Measurements from ENCODE around the gene ETV6. TPM values are rescaled to one million over a fixed set of nuclear protein-coding genes. Genes with fewer than 3 reads are reported as not detected.

ETV6 gene
- total and polyA plus RNA-seq, 9 of the 15 experiments (the other 6 are each of a cell fraction or from before 2014, with no cell fraction given) = 0.81 to 12.7 (median 4.1) TPM

DNA sequence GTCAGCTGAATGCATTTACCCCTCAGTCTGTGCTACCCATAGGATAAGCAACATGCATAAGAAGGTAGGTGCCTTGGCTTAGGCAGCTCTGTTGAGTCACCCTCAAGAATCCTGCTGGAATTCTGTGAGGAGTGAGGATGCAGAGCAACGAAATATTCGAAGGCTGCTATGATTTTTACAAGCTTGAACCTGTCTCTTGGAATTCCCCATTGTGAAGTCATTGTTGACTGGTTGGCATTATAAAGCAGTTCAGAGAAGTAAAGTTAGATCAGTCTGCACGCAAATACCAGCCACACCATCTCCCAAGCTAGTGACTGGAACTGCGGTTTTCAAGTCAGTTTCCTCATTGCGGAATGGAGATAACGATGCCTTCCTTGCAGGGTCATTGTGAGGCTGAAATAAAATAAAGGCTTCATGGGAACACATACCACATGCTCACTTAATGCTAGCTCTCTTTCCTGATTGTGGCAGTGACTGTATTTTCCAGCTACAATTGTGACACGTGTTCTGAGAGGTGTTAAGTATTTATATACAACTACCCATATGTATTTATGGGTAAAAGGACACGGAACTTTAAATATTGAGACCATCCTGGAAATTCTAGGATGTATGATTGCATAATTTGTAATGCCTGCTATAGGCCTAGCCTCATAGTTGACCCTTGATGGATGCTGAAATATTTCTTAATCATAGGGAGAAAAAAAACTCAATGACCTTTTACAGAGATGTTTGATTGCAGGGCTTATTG, 96.7 kb downstream of the ETV6 start:
- H3K36me3 ChIP-seq (ENCODE audit: control insufficient read depth, insufficient read depth, low read length) = no peaks in the 10 kb centered on the region
- no peaks in the 10 kb centered on the region; the same call in 2 of the 3 replicates for H3K79me2 ChIP-seq (ENCODE audit: control insufficient read depth, insufficient read depth, low read length)
- H3K4me1 ChIP-seq (replicated peaks in 1 of 2; ENCODE audit: control insufficient read depth in 2 of 2, insufficient read depth in 2 of 2, low read length in 2 of 2) = peaks cover 0 to 11% of the 10 kb centered on the region in 2 experiments; a peak in 2 of 5 replicates
- no TSS peak for BruUV-seq (replicated peaks)
- no peak overlapping the region for H3K27ac ChIP-seq (ENCODE audit: extremely low read depth, low read depth, low read length)
- intact Hi-C loops (cut with micrococcal nuclease) = no loop called here
- H3K27me3 ChIP-seq (ENCODE audit: control insufficient read depth in 2 of 2, insufficient read depth in 2 of 2, low read length in 2 of 2) = no peaks in the 10 kb centered on the region
- no peak overlapping the region; the same call in 1 of the 2 replicates for H3K4me2 ChIP-seq (ENCODE audit: insufficient read depth, low read length)
- no peak overlapping the region for H2AFZ ChIP-seq (ENCODE audit: low read depth, low read length)
- ATAC-seq (no peak; the same call in 2 of the 3 replicates), FAIRE-seq (peak; percentile 77), DNase-seq (ENCODE audit: extremely low read depth in 1 of 4, low spot score in 3 of 4) (peak in 2 of 4 experiments; percentile 5 to 36)
- CTCF ChIA-PET (ENCODE audit: low intra/inter-chr PET ratio) = no interaction called here
- H3K9me3 ChIP-seq (replicated peaks; ENCODE audit: control insufficient read depth, insufficient read depth, low read depth, low read length) = no peaks in the 10 kb centered on the region
- no peak overlapping the region; a peak in 1 of 4 replicates for H3K9ac ChIP-seq (ENCODE audit: insufficient read depth in 1 of 2, low read depth in 2 of 2, low read length in 2 of 2)
- H3K4me3 ChIP-seq = no peak overlapping the region
- WGBS (ENCODE audit: insufficient coverage, low coverage, missing lambda C conversion rate) = 20% methylated on average over 7 of the region's 8 CpGs
- no peaks in the 10 kb centered on the region for H3K9me1 ChIP-seq (ENCODE audit: control insufficient read depth, insufficient read depth, low read length)
- in situ Hi-C loops (cut with MboI) = no loop called here
- POLR2A ChIA-PET = interaction anchor here (1.8 kb wide), 1 partner anchor 15 kb away, joined by 4 read pairs; no protein-coding TSS in a partner anchor
- H4K20me1 ChIP-seq (replicated peaks; ENCODE audit: control insufficient read depth, insufficient read depth, low read length) = no peaks in the 10 kb centered on the region; the same call in 1 of the 2 replicates
- TF ChIP-seq NFE2 (IDR thresholded peaks at IDR 0.05; ENCODE audit: low read depth) = 0 out of 2 replicates have a peak, but pooled peaks have one; percentile 12
- 0 out of 2 replicates have a peak, but pooled peaks have one; percentile 18 for TF ChIP-seq CREM (IDR thresholded peaks at IDR 0.05; ENCODE audit: low read depth)
- TF ChIP-seq CEBPB (tag; IDR thresholded peaks at IDR 0.05) = 0 out of 2 replicates have a peak, but pooled peaks have one; percentile 41
- TF ChIP-seq TEAD1 (CRISPR knock-in tag; IDR thresholded peaks at IDR 0.05) = 0 out of 4 replicates have a peak, but pooled peaks of 1 of the 2 experiments have one; percentile 19
- no peak for TF ChIP-seq SAFB2 (IDR thresholded peaks at IDR 0.05; ENCODE audit: borderline replicate concordance, low read depth, low read length, severe bottlenecking)
- TF ChIP-seq ETV6 (IDR thresholded peaks at IDR 0.05; ENCODE audit: borderline replicate concordance in 1 of 2, low read depth in 2 of 2, low read length in 1 of 2) = 0 out of 4 replicates have a peak, but pooled peaks of 1 of the 2 experiments have one; percentile 56
- no peak for TF ChIP-seq ETV6 (CRISPR knock-in tag; IDR thresholded peaks at IDR 0.05; ENCODE audit: borderline replicate concordance)
- 0 out of 2 replicates have a peak, but pooled peaks have one; percentile 12 for TF ChIP-seq CTBP1 (IDR thresholded peaks at IDR 0.05; ENCODE audit: borderline replicate concordance)
- TF ChIP-seq TEAD4 (IDR thresholded peaks at IDR 0.05; ENCODE audit: low read length) = peak; percentile 51; the same call in 1 of the 2 replicates
- TF ChIP-seq TEAD4 (CRISPR knock-in tag; IDR thresholded peaks at IDR 0.05; ENCODE audit: borderline replicate concordance) = no peak
- TF ChIP-seq, protein P1, sequence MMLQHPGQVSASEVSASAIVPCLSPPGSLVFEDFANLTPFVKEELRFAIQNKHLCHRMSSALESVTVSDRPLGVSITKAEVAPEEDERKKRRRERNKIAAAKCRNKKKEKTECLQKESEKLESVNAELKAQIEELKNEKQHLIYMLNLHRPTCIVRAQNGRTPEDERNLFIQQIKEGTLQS (IDR thresholded peaks at IDR 0.05) = peak; percentile 10; the same call in 1 of the 2 replicates
- TF ChIP-seq, protein P1 (CRISPR knock-in tag; conservative IDR thresholded peaks at IDR 0.05) = no peak
- peak; percentile 19; the same call in 1 of the 2 replicates for TF ChIP-seq ESRRA (IDR thresholded peaks at IDR 0.05; ENCODE audit: borderline replicate concordance, low read depth)
- TF ChIP-seq, protein P2, sequence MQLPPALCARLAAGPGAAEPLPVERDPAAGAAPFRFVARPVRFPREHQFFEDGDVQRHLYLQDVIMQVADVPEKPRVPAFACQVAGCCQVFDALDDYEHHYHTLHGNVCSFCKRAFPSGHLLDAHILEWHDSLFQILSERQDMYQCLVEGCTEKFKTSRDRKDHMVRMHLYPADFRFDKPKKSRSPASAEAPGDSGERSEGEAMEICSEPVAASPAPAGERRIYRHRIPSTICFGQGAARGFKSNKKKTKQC (CRISPR knock-in tag; IDR thresholded peaks at IDR 0.05) = no peak
- TF ChIP-seq SMARCA5 (IDR thresholded peaks at IDR 0.05) = no peak
- TF ChIP-seq, protein P3, sequence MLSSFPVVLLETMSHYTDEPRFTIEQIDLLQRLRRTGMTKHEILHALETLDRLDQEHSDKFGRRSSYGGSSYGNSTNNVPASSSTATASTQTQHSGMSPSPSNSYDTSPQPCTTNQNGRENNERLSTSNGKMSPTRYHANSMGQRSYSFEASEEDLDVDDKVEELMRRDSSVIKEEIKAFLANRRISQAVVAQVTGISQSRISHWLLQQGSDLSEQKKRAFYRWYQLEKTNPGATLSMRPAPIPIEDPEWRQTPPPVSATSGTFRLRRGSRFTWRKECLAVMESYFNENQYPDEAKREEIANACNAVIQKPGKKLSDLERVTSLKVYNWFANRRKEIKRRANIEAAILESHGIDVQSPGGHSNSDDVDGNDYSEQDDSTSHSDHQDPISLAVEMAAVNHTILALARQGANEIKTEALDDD (IDR thresholded peaks at IDR 0.05) = 0 out of 2 replicates have a peak, but pooled peaks have one; percentile 23
- TF ChIP-seq, protein P4, sequence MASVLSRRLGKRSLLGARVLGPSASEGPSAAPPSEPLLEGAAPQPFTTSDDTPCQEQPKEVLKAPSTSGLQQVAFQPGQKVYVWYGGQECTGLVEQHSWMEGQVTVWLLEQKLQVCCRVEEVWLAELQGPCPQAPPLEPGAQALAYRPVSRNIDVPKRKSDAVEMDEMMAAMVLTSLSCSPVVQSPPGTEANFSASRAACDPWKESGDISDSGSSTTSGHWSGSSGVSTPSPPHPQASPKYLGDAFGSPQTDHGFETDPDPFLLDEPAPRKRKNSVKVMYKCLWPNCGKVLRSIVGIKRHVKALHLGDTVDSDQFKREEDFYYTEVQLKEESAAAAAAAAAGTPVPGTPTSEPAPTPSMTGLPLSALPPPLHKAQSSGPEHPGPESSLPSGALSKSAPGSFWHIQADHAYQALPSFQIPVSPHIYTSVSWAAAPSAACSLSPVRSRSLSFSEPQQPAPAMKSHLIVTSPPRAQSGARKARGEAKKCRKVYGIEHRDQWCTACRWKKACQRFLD (CRISPR knock-in tag; IDR thresholded peaks at IDR 0.05) = peak; percentile 37; the same call in 1 of the 2 replicates
- peak; percentile 25; the same call in 1 of the 2 replicates for TF ChIP-seq TCF3 (CRISPR knock-in tag; IDR thresholded peaks at IDR 0.05)
